SU-DHL-6 (cell line): Measurements from ENCODE around the gene CMPK2.

Source experiments
- H2AFZ ChIP-seq: fragments of 200-600 bp; sonication (generic); 2 replicates; pipeline ENCODE4 v1.6.1; 2014; ENCODE audit warnings: low read depth, mild to moderate bottlenecking, moderate library complexity, mixed read lengths, antibody characterized with exemption, low read length; ENCODE audit not compliant: severe bottlenecking
- H3F3A ChIP-seq: fragments of 200-600 bp; shearing (Covaris generic); 2 replicates; pipeline ENCODE4 v1.6.0; 2016; ENCODE audit warnings: antibody characterized with exemption, mild to moderate bottlenecking; ENCODE audit not compliant: insufficient read depth
- H3K27ac ChIP-seq: fragments of 200-600 bp; sonication (generic); 2 replicates; pipeline ENCODE4 v1.5.1; 2016; ENCODE audit warnings: low read depth, mild to moderate bottlenecking, low read length, moderate library complexity, mixed read lengths
- H3K27me3 ChIP-seq: fragments of 200-600 bp; sonication (generic), shearing (Covaris generic); 2 replicates; pipeline ENCODE4 v1.6.0; 2014; ENCODE audit warnings: mild to moderate bottlenecking, low read length
- H3K36me3 ChIP-seq: fragments of 200-600 bp; sonication (generic); 2 replicates; pipeline ENCODE4 v1.6.1; 2014; ENCODE audit warnings: mild to moderate bottlenecking, low read length, mixed read lengths
- H3K4me2 ChIP-seq: fragments of 300-600, 200-600 bp; shearing (Covaris generic), sonication (generic); 2 replicates; pipeline ENCODE4 v1.6.0; 2014; ENCODE audit warnings: low read length, low read depth, mild to moderate bottlenecking; ENCODE audit not compliant: poor library complexity, severe bottlenecking
- H3K4me3 ChIP-seq: fragments of 200-600 bp; sonication (generic); 2 replicates; pipeline ENCODE4 v1.5.1; 2014; ENCODE audit warnings: antibody characterized with exemption, low read length, mild to moderate bottlenecking, mixed read lengths; ENCODE audit not compliant: insufficient read depth, poor library complexity, severe bottlenecking
- H3K79me2 ChIP-seq: fragments of 200-600 bp; sonication (generic); 2 replicates; pipeline ENCODE4 v1.6.1; 2014; ENCODE audit warnings: mild to moderate bottlenecking, low read length, moderate library complexity; ENCODE audit not compliant: insufficient read depth
- H3K9ac ChIP-seq: fragments of 200-600 bp; sonication (generic); 2 replicates; pipeline ENCODE4 v1.7.0; 2014; ENCODE audit warnings: mild to moderate bottlenecking, low read length
- H3K9me2 ChIP-seq: fragments of 200-600 bp; sonication (generic); replicated peaks from 2 replicates; pipeline ENCODE4 v1.6.1; 2014; ENCODE audit warnings: low read length; ENCODE audit not compliant: insufficient read depth
- H3K9me3 ChIP-seq: fragments of 200-600 bp; sonication (generic); 2 replicates; pipeline ENCODE4 v1.6.1; 2014; ENCODE audit warnings: low read length, mixed read lengths; ENCODE audit not compliant: insufficient read depth
- H4K20me1 ChIP-seq: fragments of 200-600 bp; sonication (generic); 2 replicates; pipeline ENCODE4 v1.6.1; 2014; ENCODE audit warnings: low read depth, mild to moderate bottlenecking, antibody characterized with exemption, low read length, moderate library complexity, mixed read lengths
- EZH2phosphoT487 ChIP-seq: fragments of 200-600 bp; sonication (generic), shearing (Covaris generic); conservative IDR thresholded peaks from 2 replicates; pipeline ENCODE4 v1.6.1; 2018; ENCODE audit warnings: mild to moderate bottlenecking, antibody characterized with exemption, low read length, moderate library complexity, mixed read lengths
- TF ChIP-seq, protein P1 (sequence below): fragments of 200-600 bp; sonication (generic); IDR thresholded peaks from one replicate; pipeline ENCODE4 v1.5.1; 2017; ENCODE audit warnings: antibody characterized with exemption, mild to moderate bottlenecking, low read length, moderate library complexity; ENCODE audit not compliant: insufficient read depth, poor library complexity, severe bottlenecking

CMPK2 gene

DNA sequence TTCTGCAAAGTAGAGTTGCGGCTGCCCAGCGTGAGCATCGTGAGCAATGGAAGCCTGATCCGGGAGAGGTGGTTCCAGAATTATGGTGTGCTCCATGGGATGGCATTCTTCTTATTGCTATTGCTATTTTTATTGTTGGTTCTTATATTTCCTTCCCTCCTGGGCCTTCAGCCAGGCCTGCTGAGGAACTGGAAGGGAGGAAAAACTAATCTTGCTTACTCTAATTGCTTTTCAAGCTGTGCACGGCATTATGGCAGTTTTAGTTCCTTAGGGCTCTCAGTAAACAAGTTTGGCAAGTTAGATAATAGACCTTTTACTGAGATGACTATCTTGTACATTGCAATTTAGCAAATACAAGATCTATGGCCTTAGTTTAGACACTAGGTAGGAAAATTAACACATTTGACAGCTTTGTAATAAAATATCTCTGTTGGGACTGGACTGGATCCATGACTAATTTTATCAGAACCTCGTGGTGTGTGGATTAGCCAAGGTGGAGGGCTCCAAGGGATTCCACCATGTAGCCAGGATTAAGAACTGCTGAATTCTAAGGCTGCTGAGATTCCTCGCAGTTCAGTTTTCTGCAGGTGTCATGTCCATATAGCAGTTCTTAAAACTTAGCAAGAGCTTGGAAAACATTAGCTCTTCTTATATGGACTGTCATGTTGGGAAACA is 17.9 kb upstream of the CMPK2 start:
- Histone ChIP-seq H3K27ac (no peak overlapping the region), H3K4me3 (no peak overlapping the region), H3K4me2 (no peak overlapping the region), H3K36me3 (no peaks in the 10 kb centered on the region), H3K9me2 (no peaks in the 10 kb centered on the region), H3K79me2 (no peaks in the 10 kb centered on the region), H3K9ac (no peak overlapping the region), H3K9me3 (no peaks in the 10 kb centered on the region), H4K20me1 (no peaks in the 10 kb centered on the region), H2AFZ (no peak overlapping the region), H3K27me3 (no peaks in the 10 kb centered on the region), H3F3A (no peaks in the 10 kb centered on the region)
- no peak for TF ChIP-seq EZH2phosphoT487
- TF ChIP-seq, protein P1, sequence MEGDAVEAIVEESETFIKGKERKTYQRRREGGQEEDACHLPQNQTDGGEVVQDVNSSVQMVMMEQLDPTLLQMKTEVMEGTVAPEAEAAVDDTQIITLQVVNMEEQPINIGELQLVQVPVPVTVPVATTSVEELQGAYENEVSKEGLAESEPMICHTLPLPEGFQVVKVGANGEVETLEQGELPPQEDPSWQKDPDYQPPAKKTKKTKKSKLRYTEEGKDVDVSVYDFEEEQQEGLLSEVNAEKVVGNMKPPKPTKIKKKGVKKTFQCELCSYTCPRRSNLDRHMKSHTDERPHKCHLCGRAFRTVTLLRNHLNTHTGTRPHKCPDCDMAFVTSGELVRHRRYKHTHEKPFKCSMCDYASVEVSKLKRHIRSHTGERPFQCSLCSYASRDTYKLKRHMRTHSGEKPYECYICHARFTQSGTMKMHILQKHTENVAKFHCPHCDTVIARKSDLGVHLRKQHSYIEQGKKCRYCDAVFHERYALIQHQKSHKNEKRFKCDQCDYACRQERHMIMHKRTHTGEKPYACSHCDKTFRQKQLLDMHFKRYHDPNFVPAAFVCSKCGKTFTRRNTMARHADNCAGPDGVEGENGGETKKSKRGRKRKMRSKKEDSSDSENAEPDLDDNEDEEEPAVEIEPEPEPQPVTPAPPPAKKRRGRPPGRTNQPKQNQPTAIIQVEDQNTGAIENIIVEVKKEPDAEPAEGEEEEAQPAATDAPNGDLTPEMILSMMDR, result no peak

DNA sequence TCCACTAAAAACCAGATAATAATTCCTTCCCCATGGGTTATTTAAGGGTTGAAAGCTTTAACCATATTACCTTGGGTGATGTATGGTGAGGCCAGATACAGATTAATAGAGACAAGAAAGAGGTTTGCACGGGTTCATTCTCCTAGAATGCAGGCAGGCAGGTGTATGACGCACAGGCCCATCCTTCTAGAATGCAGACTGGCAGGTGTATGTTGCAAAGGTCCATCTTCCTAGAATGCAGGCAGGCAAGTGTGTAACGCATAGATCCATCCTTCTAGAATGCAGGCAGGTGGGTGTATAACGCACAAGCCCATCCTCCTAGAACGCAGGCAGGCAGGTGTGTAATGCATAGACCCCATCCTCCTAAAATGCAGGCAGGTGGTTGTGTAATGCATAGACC is 15.8 kb upstream of the CMPK2 start:
- Histone ChIP-seq H3K36me3 (no peaks in the 10 kb centered on the region), H3K4me3 (no peak overlapping the region), H3K9ac (no peak overlapping the region), H3K27ac (no peak overlapping the region), H3K79me2 (no peaks in the 10 kb centered on the region), H3K9me3 (no peaks in the 10 kb centered on the region), H3K27me3 (no peaks in the 10 kb centered on the region), H3K9me2 (no peaks in the 10 kb centered on the region), H4K20me1 (no peaks in the 10 kb centered on the region), H2AFZ (no peak overlapping the region), H3F3A (no peaks in the 10 kb centered on the region), H3K4me2 (no peak overlapping the region)
- TF ChIP-seq EZH2phosphoT487, result no peak
- TF ChIP-seq, protein P1, result no peak

DNA sequence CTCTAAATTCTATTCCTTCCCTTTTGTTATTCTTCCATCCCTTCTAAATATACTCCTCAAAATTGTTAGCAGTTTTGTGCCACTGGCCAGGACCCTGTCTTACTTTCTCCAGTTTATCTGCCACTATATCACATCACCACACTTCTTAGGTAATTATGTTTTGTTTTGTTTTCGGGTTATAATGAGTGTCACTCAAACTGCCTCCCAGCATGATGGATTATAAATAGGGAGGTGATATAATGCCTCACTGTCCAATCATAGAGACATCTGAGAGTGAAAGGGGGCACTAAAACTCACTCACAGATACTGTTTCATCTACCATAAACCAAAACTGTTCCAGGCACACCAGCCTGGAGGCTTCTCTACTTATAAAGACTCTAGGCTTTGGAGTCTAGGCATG is 15.3 kb upstream of the CMPK2 start:
- no peak overlapping the region for H3K4me2 ChIP-seq
- no peak overlapping the region for H3K4me3 ChIP-seq
- H3K27ac ChIP-seq, result no peak overlapping the region

More for the DNA sequence above, 15.3 kb upstream of the CMPK2 start:
- no peaks in the 10 kb centered on the region for H3K27me3 ChIP-seq
- no peaks in the 10 kb centered on the region for H3K36me3 ChIP-seq
- no peaks in the 10 kb centered on the region for H3K79me2 ChIP-seq
- no peaks in the 10 kb centered on the region for H4K20me1 ChIP-seq
- H2AFZ ChIP-seq, result no peak overlapping the region
- H3K9ac ChIP-seq, result no peak overlapping the region
- no peaks in the 10 kb centered on the region for H3F3A ChIP-seq
- no peaks in the 10 kb centered on the region for H3K9me3 ChIP-seq
- no peak for TF ChIP-seq EZH2phosphoT487
- TF ChIP-seq, protein P1, result no peak
- no peaks in the 10 kb centered on the region for H3K9me2 ChIP-seq
